Stimulated activated CD4-positive, alpha-beta T cell treated with anti-CD3 and anti-CD28 coated beads, Interleukin-12 subunit alpha, Interleukin-12 subunit beta, amount 100 ng/mL, for 48 hours (primary cell): ENCODE data around the gene ACOT7.

Experiments used
- DNase-seq, 3 donors: peaks; one replicate each; pipeline ENCODE4 v3.0.0-alpha.2; 2020; ENCODE audit warnings: low read depth in 2 of 3, low spot score in 1 of 3

The ACOT7 gene

GRCh38 chr1:6256645-6257044 lies 136.9 kb downstream of the ACOT7 start:
- DNase-seq, result no peak

- DNase-seq, result no peak
These were observed 138.9 kb downstream of the ACOT7 start for GRCh38 chr1:6254691-6255090.

- no peak for DNase-seq
These were observed 140.2 kb downstream of the ACOT7 start for GRCh38 chr1:6253380-6253779.

- no peak for DNase-seq
These were observed 141.2 kb downstream of the ACOT7 start for GRCh38 chr1:6252374-6252710.

- no peak for DNase-seq
These were observed 141.7 kb downstream of the ACOT7 start for GRCh38 chr1:6251681-6252373.

- no peak for DNase-seq
These were observed 142.3 kb downstream of the ACOT7 start for GRCh38 chr1:6251233-6251632.

- no peak for DNase-seq
These were observed 143.6 kb downstream of the ACOT7 start for GRCh38 chr1:6249739-6250689.

GRCh38 chr1:6248932-6249738 lies 144.4 kb downstream of the ACOT7 start:
- no peak for DNase-seq

- DNase-seq, result no peak
These were observed 145.3 kb downstream of the ACOT7 start for GRCh38 chr1:6248161-6248776.

GRCh38 chr1:6247651-6248050 lies 145.9 kb downstream of the ACOT7 start:
- no peak for DNase-seq

GRCh38 chr1:6246497-6247467 lies 146.8 kb downstream of the ACOT7 start:
- DNase-seq, result peak; percentile 64 to 79 (median 78)

GRCh38 chr1:6245869-6246496 lies 147.6 kb downstream of the ACOT7 start:
- DNase-seq, result peak in 1 of 3 donors; percentile 21

- peak; percentile 53 to 79 (median 69) for DNase-seq
These were observed 148.3 kb downstream of the ACOT7 start for GRCh38 chr1:6245086-6245868.

GRCh38 chr1:6244401-6245049 lies 149.0 kb downstream of the ACOT7 start:
- DNase-seq, result no peak

- DNase-seq, result no peak
These were observed 149.6 kb downstream of the ACOT7 start, which contains the start of gene HES3 for GRCh38 chr1:6243993-6244392. HES3 (plus strand) TSS chr1:6244179; CDS start chr1:6244366, 187 bp downstream.

GRCh38 chr1:6243053-6243834 lies 150.3 kb downstream of the ACOT7 start:
- no peak for DNase-seq
